Measurements from ENCODE around the gene FGF5. TPM values are rescaled to one million over a fixed set of nuclear protein-coding genes. Genes with fewer than 3 reads are reported as not detected.
A peak's percentile ranks its signal among the peaks of the same experiment; 100 is the strongest.
"Not testable (repeated sequence)": the region's sequence is repeated elsewhere in the genome, so short reads cannot be mapped to it uniquely, and the experiment has no call there.

FGF5 gene
- total RNA-seq, 1 donor from 2014 or later, result 0.17 TPM

DNA sequence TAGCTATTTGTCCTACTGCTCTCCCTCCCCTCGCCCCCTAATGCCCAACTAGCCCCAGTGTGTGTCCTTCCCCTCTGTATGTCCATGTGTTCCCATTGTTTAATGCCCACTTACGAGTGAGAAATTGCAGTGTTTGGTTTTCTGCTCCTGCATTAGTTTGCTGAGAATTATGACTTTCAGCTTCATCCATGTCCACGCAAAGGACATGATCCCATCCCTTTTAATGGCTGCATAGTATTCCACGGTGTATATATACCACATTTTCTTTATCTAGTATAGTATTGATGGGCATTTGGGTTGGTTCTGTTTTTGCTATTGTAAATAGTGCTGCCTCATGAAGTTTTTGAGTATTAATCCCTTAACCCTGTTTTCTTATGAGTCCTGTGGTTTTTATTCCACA lies 35.4 kb downstream of the FGF5 start:
- DNase-seq, result no peak

DNA sequence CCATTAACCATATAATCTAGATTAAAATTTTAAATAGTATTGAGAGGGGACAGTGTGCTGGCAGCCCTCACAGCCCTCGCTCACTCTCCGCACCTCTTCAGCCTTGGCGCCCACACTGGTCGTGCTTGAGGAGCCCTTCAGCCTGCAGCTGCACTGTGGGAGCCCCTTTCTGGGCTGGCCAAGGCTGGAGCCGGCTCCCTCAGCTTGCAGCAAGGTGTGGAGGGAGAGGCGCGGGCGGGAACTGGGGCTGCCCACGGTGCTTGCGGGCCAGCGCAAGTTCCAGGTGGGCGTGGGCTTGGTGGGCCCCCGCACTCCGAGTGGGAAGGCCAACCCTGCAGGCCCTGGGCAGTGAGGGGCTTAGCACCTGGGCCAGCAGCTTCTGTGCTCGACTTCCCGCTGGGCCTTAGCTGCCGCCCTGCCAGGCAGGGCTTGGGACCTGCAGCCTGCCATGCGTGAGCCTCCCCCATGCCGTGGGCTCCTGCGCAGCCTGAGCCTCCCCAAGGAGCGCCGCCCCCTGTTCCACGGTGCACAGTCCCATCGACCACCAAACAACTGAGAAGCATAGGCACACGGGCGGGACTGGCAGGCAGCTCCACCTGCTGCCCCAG lies 36.3 kb downstream of the FGF5 start:
- no peak for DNase-seq

DNA sequence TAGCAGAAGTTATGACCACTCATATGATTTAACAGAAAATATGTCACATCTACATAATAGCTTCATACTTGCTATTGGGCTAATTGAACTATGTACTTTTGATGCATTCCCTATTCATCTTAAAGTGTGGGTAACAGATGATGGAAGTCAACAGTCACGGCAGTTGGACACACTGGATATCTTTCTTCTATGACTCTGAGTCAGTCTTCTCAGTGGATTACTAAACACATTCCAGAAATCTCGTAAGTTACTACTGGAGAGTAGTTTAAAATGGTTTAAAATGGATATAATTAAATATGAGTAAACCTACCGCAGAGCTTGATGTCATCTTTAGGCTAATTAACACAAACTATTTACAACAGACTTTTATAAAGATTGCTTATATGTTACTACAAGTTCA lies 39.0 kb downstream of the FGF5 start:
- no peak for DNase-seq

DNA sequence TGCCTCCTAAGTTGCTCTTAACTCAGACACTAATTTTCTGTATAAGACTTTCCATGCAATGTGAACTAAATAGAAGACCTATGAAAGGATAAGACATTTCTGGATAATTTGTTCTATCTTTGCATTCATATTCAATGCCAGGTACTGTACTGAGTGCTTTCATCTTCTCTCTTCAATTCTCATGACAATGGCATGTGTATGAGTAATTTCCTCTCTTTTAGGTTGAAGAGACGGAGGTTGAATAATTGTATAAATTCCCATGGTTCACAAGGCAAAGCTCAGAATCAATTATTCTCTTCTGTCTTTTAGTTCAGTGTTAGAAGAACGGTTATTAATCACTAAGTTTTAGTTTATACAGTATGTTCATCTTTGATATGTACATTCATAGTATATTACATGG lies 39.8 kb downstream of the FGF5 start:
- DNase-seq, result peak; percentile 22

DNA sequence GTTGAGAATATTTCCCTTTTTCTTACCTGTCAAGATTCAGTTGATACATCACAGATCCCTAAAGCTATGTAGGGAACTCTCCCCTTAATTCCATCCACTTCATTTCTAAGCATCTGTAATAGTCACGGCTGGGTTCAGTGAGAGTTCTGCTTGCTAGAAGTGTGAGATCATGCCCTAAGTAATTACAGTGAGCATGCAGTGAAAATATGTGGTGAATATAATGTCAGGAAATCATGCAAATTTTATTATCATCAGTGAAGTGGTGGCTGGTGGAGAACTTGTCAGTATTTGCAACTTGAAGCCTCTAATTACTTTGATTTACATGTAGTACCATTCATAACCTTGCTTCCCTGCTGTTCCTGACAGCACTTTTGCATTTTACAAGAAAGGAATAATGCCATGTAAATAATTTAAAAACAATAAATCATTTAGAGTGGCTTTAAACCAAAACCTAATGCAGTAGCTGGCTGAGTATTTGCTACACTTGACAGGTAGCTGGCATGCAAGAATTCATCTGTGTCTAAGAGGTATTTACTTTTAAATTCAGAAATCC lies 40.8 kb downstream of the FGF5 start:
- DNase-seq, result peak; percentile 34

DNA sequence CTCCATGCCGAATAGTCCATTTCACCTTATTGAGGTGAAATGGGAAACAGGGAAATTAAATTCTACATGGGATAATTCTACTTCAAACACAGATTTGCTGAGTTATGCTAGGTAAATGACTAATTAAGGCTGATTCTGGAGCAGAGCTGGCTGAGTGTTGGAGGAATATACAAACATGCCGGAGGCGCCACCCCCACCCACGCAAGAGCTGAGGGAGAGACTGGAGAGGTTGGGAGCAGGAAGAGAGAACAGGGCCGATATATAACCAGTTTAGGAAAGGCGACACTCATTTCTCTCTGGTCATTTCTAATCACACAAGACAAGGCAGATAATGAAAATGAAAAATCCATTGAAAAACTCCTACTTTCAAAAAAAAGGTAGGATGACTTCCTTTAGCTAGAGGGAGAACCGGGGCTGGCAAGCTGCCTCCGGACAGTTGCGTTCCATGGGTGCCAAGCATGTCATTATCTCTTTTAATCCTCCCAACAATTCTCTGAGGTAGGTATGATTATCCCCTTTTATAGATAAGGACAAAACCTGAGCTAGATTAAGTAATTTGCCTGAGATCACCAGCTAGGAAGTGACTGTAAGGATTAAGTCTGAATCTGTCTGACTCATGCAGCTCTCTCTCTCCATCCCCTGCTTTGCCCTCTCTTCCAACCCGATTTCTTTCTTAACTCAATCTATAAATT lies 41.5 kb downstream of the FGF5 start:
- DNase-seq, result peak; percentile 12

DNA sequence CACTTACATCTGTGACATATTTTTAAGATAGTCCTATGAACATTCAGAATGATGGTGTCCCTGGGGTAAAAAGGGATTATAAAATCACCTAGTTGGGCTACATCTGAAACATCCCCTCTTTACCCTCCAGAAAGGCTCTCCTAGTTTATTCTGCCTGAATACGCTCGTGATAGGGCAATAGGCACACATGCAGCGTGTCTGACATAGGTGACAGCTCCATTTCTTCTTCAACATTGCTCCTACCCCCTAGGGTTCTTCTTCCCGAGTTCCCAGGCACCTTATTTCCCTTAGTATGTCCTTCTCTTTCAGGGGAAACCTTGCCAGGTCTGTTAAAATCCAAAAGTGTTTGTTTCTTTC lies 42.0 kb downstream of the FGF5 start:
- DNase-seq, result no peak

DNA sequence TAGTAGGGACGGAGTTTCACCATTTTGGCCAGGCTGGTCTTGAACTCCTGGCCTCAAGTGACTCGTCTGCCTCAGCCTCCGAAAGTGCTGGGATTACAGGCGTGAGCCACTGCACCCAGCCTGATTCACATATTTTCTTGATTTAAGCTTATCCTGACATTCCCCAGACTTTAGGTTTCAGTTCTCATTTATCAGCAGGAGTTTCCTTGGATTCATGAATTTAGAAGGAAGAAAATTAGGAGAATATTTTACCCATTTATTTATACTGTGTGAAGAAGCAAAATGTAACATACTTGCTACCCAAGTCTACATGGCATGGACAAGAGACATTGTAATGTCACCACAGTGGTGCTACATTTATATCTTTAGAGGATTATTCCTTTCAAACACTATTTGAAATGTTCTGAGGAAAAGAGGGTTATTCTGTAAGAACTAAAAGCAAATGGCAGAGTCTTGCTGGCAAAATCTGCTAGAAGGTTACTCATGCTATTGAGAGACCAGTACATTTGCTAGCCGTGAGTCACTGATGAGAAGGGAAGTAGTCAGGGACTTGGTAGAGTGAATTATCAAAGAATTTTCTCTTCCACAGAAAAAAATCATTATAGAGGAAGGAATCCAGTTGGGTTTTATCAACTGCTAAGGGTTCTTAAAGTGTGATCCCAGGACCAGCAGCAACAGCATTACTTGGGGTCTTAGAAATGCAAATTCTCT lies 43.0 kb downstream of the FGF5 start:
- peak; percentile 50 for DNase-seq

DNA sequence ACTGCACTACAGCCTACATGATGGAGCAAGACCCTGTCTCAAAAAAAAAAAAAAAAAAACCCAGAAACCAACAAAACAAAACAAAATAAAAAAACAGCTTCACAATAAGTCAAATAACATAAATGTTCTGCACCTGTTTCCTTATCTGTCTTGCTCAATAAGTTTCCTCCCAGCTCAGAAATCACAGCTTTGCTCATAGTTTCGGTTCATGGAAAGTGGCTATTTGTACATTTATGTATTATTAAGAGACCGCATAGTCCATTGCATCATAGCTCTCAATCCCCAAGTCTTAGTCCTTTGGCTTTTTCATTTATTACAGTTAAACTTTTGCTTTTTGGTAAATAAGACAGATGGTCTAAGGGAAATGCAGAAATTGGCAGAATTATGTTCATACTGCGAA lies 44.7 kb downstream of the FGF5 start:
- DNase-seq, result no peak

DNA sequence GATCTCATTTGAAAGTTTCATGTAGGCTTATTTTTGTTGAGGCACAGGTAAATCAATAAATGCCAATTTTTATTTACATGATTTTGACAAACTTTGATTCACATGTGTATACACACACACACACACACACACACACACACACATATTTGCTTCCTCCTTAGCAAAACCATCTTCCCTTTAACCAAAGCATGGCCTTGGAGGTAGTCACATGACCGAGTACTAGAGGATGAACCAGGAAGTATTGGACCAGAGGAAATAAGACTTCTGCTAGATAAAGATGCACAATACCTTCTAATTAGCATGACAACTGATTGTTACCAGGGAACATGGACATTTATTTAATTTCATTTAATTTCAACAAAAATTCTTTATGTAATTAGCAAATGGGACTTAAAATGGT lies 45.7 kb downstream of the FGF5 start:
- no peak for DNase-seq

DNA sequence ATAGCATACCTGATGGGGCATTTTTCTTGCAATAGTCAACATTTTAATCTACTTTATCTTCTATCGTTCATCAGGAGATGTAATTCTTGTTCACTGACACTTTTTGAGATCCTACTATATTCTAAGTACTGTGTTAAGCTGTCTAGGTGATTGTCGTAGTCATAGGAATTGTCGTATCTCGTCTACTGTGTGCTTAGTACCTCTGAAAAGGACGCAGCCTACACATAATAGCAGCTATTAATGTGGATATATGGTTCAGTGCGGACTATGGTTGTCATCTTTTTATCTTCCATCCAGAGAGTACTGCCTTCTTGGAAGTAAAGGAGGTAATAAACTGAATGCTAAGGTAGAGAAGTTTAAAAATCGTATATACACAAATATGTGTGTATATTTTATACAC lies 47.2 kb downstream of the FGF5 start:
- DNase-seq, result no peak

DNA sequence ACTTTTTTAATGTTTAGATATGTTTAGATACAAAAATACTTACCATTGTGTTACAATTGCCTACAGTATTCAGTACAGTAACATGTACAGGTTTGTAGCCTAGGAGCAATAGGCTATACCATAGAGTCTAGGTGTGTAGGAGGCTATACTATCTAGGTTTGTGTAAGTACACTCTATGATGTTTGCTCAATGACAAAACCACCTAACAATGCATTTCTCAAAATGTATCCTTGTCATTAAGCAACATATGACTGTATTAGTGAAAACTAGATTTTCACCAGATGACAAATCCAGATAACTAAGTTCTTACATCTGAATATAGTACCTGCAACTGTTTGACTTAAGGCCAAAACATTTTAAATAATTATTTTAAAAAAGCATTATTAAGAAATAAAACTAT lies 49.4 kb downstream of the FGF5 start:
- not testable (repeated sequence) for DNase-seq

DNA sequence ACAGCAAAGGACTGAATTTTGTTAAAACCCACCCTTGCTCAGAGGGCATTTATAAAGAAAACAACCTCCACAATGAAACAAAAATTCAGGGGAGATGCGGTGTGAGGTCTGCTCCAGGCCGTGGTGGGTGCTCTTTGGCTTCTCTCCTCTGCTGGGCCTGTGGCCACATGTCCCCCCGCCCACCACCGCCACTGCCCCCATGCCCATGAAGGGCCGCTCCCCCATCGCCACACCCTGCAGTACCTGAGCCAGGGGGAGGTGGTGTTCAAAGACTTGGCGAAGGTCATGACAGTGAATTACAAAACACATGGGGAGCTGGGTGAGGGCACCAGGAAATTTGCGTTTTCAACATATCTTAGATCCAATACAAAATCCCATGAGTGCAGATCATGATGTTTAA lies 54.9 kb downstream of the FGF5 start:
- no peak for DNase-seq

DNA sequence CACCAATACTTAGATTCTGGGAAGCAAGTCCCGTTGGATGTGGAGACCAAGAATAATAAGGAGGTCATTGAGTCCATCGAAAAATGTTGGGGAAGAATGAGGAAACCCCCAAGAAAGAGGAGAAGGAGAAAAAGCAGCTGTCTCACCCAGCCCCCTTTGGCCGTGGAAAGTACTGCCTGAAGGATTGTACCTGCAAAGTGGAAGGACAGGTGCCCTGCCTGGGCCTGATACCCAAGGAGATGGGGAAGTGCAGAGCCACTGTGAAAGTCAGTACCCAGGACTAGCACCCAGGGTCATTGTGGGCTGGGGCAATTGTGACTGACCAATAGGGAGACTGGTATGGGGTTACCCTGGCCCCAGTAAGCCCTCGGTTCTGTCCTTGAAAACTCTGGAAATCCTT lies 55.3 kb downstream of the FGF5 start:
- DNase-seq, result no peak

DNA sequence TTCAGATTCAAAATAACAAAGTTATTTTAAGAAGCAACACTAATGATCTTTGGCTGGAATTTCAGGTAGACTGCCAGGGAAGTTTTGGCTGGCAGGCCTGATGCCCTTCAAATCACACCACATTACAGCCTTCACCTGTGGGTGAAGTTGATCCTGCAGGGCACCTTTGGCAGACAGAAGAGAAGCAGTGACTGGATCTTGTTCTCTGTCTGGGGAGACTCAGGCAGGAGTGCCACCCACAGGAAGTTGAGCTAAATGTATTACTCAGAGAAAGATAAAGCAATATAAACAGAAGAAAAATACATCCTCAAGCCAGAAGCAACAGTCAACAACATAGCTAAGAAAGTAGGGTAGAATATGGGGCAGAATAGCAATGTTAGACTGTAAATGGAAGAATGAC lies 56.3 kb downstream of the FGF5 start:
- DNase-seq, result peak; percentile 25

DNA sequence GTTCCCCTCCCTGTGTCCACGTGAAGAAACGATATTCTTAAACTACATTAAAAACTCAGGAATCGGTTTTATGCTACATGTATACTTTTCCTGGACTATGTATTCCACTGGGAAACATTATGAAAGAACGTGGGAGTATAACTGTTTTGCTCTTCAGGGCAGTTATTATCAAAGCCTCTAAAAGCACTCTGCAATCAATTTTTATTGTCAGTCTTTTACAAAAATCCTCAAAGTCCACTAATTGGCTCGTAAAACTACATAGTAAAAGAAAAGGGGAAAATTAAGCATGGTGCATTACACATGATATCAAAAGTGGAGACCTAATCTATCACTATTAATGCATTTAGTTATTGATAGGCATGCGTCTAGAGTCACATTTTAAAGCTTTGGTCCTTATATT lies 57.7 kb downstream of the FGF5 start:
- no peak for DNase-seq

DNA sequence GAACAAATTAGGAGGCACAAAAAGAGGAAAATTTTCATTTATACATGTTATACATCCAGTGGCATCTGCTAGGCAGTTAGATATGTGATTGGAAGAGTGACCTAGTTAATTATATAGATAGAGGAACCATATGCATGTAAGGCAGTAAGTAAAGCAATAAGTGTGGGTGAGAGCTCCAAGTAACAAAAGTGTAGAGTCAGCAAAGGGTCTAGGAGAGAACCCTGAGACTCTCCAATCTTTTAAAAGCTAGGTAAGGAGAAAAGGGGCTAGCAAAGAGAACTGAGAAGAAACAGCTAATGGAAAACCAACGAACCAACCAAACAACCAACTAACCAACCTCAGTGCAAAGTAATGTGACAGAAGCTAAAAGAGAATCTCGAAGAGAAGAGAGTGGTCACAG lies 65.2 kb downstream of the FGF5 start:
- no peak for DNase-seq

DNA sequence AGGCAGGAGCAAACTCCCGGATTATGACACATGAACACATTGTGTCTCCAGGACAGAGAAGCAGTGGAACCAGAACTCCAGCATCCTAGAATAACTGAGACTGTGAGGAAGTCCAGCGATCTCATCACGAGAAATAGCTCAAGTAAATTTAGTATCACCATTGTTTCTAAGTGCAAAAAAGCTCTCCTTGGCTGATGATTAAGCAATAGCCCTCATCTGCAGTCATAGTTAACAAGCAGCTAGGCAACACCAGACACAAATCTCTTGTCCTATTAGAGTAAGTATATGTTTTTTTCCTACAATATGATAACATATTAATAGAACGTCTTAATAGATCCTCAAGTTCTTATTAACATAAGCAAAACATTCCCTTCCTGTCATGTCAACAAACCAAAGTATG lies 66.7 kb downstream of the FGF5 start:
- no peak for DNase-seq

DNA sequence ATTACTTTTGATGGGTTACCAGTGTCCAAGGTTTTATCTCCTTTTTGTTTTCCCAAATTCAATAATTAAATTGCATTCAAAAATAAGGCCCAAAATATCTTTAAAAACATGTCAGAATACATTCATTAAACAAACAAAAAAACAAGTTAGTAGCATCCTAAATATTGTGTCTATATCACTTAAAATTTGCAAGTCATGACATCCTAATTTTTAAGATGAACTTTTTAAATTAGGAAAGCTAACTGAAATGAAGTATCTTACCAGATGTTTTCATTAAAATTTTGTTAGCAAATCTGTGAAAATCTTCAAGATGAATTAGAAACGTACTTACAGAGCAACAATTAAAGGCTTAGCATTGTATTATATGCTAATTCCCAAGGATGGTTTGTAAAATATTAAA lies 68.1 kb downstream of the FGF5 start:
- DNase-seq, result no peak

DNA sequence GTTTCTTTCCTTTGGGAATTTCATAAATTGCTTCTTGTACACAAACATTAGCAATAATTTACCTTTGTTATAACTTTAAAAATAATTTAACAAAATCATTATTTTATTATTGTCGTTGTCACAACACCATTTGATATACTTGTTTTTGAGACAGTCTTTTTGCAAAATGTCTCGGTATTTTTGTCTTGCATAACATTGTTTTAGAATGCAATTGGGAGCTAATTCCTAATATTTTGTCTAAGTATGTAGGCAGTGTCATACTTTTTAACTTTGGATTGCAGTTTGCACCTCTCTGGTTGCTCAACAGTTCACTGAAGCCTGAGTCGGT lies 68.7 kb downstream of the FGF5 start:
- no peak for DNase-seq

DNA sequence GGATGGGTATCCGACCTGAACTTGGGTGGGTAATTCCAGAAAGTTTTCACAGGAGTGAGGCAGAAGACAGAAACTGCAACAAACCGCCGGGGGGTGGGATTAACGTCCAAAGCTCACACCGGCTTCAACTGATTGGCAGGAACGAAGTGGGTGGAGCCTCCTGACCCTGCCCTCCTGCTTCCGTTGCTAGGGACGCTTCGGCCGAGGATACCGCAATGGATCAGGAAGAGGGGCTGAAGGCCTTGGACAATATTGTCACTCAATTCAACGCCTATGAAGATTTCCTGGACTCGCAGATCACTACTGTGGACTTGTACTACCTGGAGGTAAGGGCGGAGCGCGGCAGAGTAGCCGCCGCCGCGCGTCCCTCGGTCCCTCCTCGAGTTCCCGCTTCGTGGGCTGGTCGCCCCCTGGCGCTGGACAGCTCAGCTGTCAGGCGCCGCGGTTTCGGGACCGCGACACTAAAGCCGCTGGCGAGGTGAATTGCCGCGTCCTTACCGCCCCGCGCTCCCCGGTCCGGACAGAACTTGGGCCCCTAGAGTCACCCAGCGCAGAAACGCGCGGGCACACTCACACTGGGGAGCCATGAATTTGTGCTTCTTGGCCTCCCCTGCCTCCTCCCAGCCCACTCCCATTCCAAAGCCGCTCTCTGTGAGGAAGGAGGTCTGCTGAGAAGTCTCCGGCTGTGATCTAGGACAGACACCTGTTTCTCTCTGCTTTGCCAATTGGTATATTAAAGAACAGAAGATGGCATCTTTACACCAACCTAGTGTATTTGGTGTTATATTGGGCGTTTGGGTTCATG lies 69.3 kb downstream of the FGF5 start, which contains the start of gene CFAP299:
Gene CFAP299 (plus strand): TSS at position 177 of the 805 bp plus-strand sequence.
- peak; percentile 65 for DNase-seq

DNA sequence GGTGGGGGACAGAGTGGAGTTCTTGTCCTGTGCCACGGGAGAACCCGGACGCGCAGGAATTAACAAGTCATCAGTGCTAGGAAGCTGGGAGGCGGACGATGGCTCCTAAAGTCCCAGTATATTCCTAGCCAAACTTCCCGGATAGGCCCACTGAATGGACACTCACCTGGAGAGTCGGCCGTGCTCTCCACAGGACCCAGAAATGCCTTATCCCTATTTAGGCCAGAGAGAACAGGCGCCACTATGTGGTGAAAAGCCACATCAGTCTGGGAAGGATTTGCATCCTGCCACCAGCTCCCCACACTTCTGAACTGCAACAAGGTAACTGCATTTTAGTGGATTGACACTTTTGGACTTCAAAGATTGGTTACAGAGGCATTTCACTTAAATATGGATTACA lies 70.1 kb downstream of the FGF5 start:
- DNase-seq, result peak; percentile 33

DNA sequence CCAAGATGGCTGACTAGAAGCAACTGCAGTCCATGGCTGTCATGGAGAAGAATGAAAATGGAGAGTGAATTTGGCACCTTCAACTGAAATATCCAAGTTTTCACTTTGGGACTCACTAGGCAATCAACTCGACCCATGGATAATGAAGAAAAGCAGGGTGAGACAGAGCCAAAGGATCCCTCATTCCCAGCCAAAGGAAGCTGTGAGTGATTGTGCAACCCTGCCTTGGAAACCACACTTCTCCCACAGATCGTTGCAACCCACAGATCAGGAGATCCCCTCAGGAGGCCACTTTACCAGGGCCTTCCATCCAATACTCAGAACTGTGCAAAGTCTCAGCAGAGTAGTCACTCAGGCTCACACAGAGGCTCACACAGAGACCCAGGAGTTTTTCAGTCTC lies 73.6 kb downstream of the FGF5 start:
- no peak for DNase-seq

Measured in dermis blood vessel endothelial cell (primary cell).